Chondrocyte (in vitro differentiated cells): ENCODE measurements around the gene HORMAD2. TPM values are rescaled to one million over a fixed set of nuclear protein-coding genes. Genes with fewer than 3 reads are reported as not detected.
"Not testable (repeated sequence)": the region's sequence is repeated elsewhere in the genome, so short reads cannot be mapped to it uniquely, and the experiment has no call there.

Experiments
- DNase-seq: peaks from one replicate; pipeline ENCODE4 v3.0.0; 2021; ENCODE audit warnings: mixed read lengths, low spot score
- H3K27ac Mint-ChIP-seq: one replicate; pipeline ENCODE4 v1.8.0; 2021; ENCODE audit warnings: mild to moderate bottlenecking, moderate library complexity, mixed read lengths; ENCODE audit not compliant: unreplicated experiment
- H3K27me3 Mint-ChIP-seq: 2 replicates; pipeline ENCODE4 v1.8.0; 2021; ENCODE audit warnings: low read depth, mixed read lengths
- H3K36me3 Mint-ChIP-seq: 2 replicates; pipeline ENCODE4 v1.8.0; 2021; ENCODE audit warnings: low read depth, mixed read lengths
- H3K4me1 Mint-ChIP-seq: 2 replicates; pipeline ENCODE4 v1.8.0; 2021; ENCODE audit warnings: low read depth, mild to moderate bottlenecking, mixed read lengths
- H3K4me3 Mint-ChIP-seq: one replicate; pipeline ENCODE4 v1.8.0; 2021; ENCODE audit warnings: mild to moderate bottlenecking, moderate library complexity, mixed read lengths; ENCODE audit not compliant: unreplicated experiment
- H3K9me3 Mint-ChIP-seq: 2 replicates; pipeline ENCODE4 v1.8.0; 2021; ENCODE audit warnings: low read depth, mixed read lengths
- CTCF ChIP-seq: fragments of 200-600 bp; sonication (generic); IDR thresholded peaks from 2 replicates; pipeline ENCODE4 v1.5.0; 2021; ENCODE audit warnings: antibody characterized with exemption, mild to moderate bottlenecking, moderate library complexity
- total RNA-seq: library from RNA; stranded (reverse); gene quantifications from 3 replicates; pipeline ENCODE4 v1.2.1, GENCODE V29; 2021

HORMAD2 gene
- total RNA-seq, 1 donor from 2014 or later, result not detected

GRCh38 chr22:30056015-30056414 is 24.2 kb upstream of the HORMAD2 start:
- Mint-ChIP-seq H3K4me3 (no peak overlapping the region), H3K9me3 (peaks cover 6% of the 10 kb centered on the region), H3K36me3 (peaks cover 5% of the 10 kb centered on the region), H3K27ac (no peak overlapping the region), H3K27me3 (no peaks in the 10 kb centered on the region), H3K4me1 (peaks cover 4% of the 10 kb centered on the region)
- no peak for TF ChIP-seq CTCF
- no peak for DNase-seq

DNA sequence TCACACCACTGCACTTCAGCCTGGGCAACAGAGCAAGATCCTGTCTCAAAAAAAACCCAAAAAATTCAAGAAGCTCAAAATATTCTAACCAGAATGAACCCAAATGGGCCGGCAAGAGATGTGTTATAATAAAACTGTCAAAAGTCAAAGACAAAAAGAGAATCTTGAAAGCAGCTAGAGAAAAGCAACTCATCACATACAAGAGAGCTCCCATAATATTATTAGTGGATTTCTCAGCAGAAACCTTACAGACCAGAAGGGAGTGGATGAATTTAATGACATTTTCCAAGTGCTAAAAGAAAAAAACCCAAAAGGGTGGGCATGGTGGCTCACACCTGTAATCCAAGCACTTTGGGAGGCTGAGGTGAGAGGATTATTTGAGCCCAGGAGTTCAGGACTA is 22.9 kb upstream of the HORMAD2 start:
- TF ChIP-seq CTCF, result no peak
- Mint-ChIP-seq H3K4me3 (no peak overlapping the region), H3K27ac (no peak overlapping the region), H3K9me3 (peaks cover 6% of the 10 kb centered on the region), H3K36me3 (peaks cover 5% of the 10 kb centered on the region), H3K27me3 (no peaks in the 10 kb centered on the region), H3K4me1 (peaks cover 9% of the 10 kb centered on the region)
- no peak for DNase-seq

DNA sequence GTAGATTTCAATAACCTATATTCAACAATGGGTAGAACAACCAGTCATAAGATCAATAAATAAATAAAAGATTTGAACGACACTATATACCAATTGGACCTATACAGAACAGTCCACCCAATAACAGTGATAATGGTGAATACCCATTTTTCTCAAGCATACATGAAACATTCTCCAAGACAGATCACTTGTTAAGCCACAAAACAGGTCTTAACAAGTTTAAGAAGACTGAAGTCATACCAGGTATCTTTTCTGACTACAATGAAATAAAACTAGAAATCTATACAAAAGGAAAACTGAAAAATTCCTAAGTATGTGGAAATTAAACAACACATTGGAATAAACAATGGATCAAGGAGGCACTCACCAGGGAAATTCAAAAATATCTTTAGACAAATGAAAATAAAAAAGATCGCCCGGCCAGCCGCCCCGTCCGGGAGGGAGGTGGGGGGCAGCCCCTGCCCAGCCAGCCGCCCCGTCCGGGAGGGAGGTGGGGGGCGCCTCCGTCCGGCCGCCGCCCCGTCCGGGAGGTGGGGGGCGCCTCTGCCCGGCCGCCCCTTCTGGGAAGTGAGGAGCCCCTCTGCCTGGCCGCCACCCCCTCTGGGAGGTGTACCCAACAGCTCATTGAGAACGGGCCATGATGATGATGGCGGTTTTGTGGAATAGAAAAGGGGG is 20.8 kb upstream of the HORMAD2 start:
- not testable (repeated sequence) for H3K27me3 Mint-ChIP-seq, H3K4me3 Mint-ChIP-seq, H3K27ac Mint-ChIP-seq, H3K36me3 Mint-ChIP-seq, H3K4me1 Mint-ChIP-seq, DNase-seq
- peaks cover 20% of the 10 kb centered on the region for H3K9me3 Mint-ChIP-seq

GRCh38 chr22:30061094-30061493 is 19.2 kb upstream of the HORMAD2 start:
- H3K4me3 Mint-ChIP-seq, H3K36me3 Mint-ChIP-seq, DNase-seq, H3K27me3 Mint-ChIP-seq, H3K4me1 Mint-ChIP-seq, H3K27ac Mint-ChIP-seq: not testable (repeated sequence)
- H3K9me3 Mint-ChIP-seq, result peaks cover 23% of the 10 kb centered on the region

GRCh38 chr22:30062259-30062658 is 18.0 kb upstream of the HORMAD2 start:
- peaks cover 5% of the 10 kb centered on the region for H3K4me1 Mint-ChIP-seq
- no peak overlapping the region for H3K4me3 Mint-ChIP-seq
- no peak overlapping the region for H3K27ac Mint-ChIP-seq
- no peak for DNase-seq
- H3K9me3 Mint-ChIP-seq, result peaks cover 21% of the 10 kb centered on the region
- H3K36me3 Mint-ChIP-seq, result peaks cover 4% of the 10 kb centered on the region
- H3K27me3 Mint-ChIP-seq, result no peaks in the 10 kb centered on the region
- TF ChIP-seq CTCF, result no peak

GRCh38 chr22:30062950-30063349 is 17.3 kb upstream of the HORMAD2 start:
- DNase-seq, result no peak
- no peak for TF ChIP-seq CTCF
- no peaks in the 10 kb centered on the region for H3K27me3 Mint-ChIP-seq
- H3K36me3 Mint-ChIP-seq, result peaks cover 3% of the 10 kb centered on the region
- no peak overlapping the region for H3K27ac Mint-ChIP-seq
- peaks cover 5% of the 10 kb centered on the region for H3K4me1 Mint-ChIP-seq
- H3K9me3 Mint-ChIP-seq, result peaks cover 21% of the 10 kb centered on the region
- H3K4me3 Mint-ChIP-seq, result no peak overlapping the region
